HG03108 (cell line): ENCODE results near the gene GGTA1.

ENCODE experiments used
- ATAC-seq: cut with Tn5 transposase; IDR thresholded peaks from one replicate; pipeline ENCODE4 v1.9.1; 2021; ENCODE audit warnings: moderate library complexity; ENCODE audit not compliant: unreplicated experiment

GGTA1 gene

GRCh38 chr9:121411993-121412392 lies 87.7 kb downstream of the GGTA1 start:
- ATAC-seq: no peak

GRCh38 chr9:121405899-121406298 lies 93.7 kb downstream of the GGTA1 start:
- no peak for ATAC-seq
